RWPE1 (cell line): ENCODE measurements around the gene AVP.
A peak's percentile ranks its signal among the peaks of the same experiment; 100 is the strongest.
"Not testable (repeated sequence)": the region's sequence is repeated elsewhere in the genome, so short reads cannot be mapped to it uniquely, and the experiment has no call there.

Experiments used
- CTCF ChIA-PET: fragments of 350-600 bp; sonication (Branson Sonifier 250); formaldehyde crosslinking; extraction: SDS; loops from one replicate; lab custom pipeline; 2021; lab: Yijun Ruan, JAX
- POLR2A ChIA-PET: fragments of 400-600 bp; formaldehyde crosslinking; extraction: SDS; loops from one replicate; lab custom pipeline; 2020; ENCODE audit warnings: antibody characterized with exemption; ENCODE audit not compliant: low non-redundant PET; lab: Yijun Ruan, JAX
- DNase-seq: peaks from one replicate; pipeline ENCODE4 v3.0.0; 2012; ENCODE audit warnings: low spot score
- H3K27ac ChIP-seq: fragments of 450-650 bp; 2 replicates; pipeline ENCODE4 v1.5.1; 2017
- TF ChIP-seq, protein P1 (sequence below): fragments of 450-650 bp; conservative IDR thresholded peaks from 2 replicates; pipeline ENCODE4 v1.5.1; 2017; ENCODE audit warnings: low read depth, mild to moderate bottlenecking

Gene AVP

GRCh38 chr20:3126527-3126859 is 42.0 kb upstream of the AVP start:
- H3K27ac ChIP-seq: no peak overlapping the region
- ChIA-PET CTCF (no interaction called here), POLR2A (no interaction called here)

GRCh38 chr20:3125776-3126526 is 41.4 kb upstream of the AVP start:
- H3K27ac ChIP-seq, POLR2A ChIA-PET, CTCF ChIA-PET, DNase-seq: not testable (repeated sequence)

More at GRCh38 chr20:3126527-3126859, 42.0 kb upstream of the AVP start:
- DNase-seq: no peak
- TF ChIP-seq, protein P1, sequence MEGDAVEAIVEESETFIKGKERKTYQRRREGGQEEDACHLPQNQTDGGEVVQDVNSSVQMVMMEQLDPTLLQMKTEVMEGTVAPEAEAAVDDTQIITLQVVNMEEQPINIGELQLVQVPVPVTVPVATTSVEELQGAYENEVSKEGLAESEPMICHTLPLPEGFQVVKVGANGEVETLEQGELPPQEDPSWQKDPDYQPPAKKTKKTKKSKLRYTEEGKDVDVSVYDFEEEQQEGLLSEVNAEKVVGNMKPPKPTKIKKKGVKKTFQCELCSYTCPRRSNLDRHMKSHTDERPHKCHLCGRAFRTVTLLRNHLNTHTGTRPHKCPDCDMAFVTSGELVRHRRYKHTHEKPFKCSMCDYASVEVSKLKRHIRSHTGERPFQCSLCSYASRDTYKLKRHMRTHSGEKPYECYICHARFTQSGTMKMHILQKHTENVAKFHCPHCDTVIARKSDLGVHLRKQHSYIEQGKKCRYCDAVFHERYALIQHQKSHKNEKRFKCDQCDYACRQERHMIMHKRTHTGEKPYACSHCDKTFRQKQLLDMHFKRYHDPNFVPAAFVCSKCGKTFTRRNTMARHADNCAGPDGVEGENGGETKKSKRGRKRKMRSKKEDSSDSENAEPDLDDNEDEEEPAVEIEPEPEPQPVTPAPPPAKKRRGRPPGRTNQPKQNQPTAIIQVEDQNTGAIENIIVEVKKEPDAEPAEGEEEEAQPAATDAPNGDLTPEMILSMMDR: no peak

GRCh38 chr20:3124773-3125560 is 40.4 kb upstream of the AVP start:
- POLR2A ChIA-PET, DNase-seq, CTCF ChIA-PET: not testable (repeated sequence)
- H3K27ac ChIP-seq: peak overlapping the region; percentile 81

DNA sequence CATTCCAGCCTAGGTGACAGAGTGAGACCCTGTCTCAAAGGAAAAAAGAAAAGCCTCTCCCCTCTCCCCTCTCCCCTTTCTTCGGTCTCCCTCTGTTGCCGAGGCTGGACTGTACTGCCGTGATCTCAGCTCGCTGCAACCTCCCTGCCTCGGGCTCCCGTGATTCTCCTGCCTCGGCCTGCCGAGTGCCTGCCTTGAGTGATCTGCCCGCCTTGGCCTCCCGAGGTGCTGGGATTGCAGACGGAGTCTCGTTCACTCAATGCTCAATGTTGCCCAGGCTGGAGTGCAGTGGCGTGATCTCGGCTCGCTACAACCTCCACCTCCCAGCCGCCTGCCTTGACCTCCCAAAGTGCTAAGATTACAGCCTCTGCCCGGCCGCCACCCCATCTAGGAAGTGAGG is 39.6 kb upstream of the AVP start:
- CTCF ChIA-PET, POLR2A ChIA-PET, DNase-seq: not testable (repeated sequence)
- H3K27ac ChIP-seq: peak overlapping the region; percentile 81

- POLR2A ChIA-PET: no interaction called here
- CTCF ChIA-PET: interaction anchor here (0.6 kb wide), 1 partner anchor 202 kb away, joined by 7 read pairs; no protein-coding TSS in a partner anchor
- DNase-seq: no peak
- TF ChIP-seq, protein P1: no peak
- peak overlapping the region; percentile 81 for H3K27ac ChIP-seq
Observed at GRCh38 chr20:3123542-3123941, 39.0 kb upstream of the AVP start.

- DNase-seq: no peak
- H3K27ac ChIP-seq: peak overlapping the region; percentile 48
- ChIA-PET POLR2A (no interaction called here), CTCF (interaction anchor here (0.6 kb wide), 2 partner anchors 124 to 1730 kb away, joined by 4 read pairs; no protein-coding TSS in a partner anchor)
- TF ChIP-seq, protein P1: no peak
Observed at GRCh38 chr20:3121955-3122610, 37.6 kb upstream of the AVP start.

DNA sequence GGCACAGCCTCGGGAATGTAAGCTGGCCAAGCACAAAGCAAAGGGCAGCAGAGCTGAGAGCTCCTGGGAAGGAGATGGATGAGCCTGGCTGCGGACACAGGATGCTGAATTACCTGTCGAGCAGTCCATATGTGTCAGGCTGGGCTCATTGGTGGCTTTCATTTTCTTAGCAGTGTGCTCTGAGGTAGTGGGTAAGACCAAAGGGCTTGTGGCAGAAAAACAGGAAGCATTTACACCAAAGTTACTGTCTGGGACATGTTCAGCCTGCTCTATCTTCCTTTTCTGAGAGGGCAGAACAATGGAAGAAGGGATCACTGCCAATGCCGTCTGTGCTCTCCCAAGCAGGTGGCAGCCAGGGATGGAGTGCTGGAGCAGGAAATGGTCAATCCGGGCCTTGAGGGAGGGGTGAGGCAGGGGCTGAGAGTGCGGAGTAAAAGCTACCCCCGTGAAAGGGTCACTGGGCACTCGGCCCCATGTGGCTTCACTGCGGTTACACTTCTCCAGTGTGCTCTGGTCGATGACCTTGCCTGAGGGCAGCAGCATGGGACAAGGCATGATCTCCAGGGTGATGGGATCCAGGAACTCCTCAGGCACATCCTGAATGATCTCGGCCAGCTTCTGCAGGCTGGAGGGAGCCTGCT is 36.9 kb upstream of the AVP start:
- DNase-seq: no peak
- POLR2A ChIA-PET: no interaction called here
- CTCF ChIA-PET: no interaction called here
- H3K27ac ChIP-seq: peak overlapping the region; percentile 48
- TF ChIP-seq, protein P1: no peak
